ENCODE data around the gene GON4L.

- no peak for TF ChIP-seq CTCF (IDR thresholded peaks at IDR 0.05; ENCODE audit: low read depth, low read length, poor library complexity, severe bottlenecking)
- TF ChIP-seq EZH2phosphoT487 (IDR thresholded peaks at IDR 0.05; ENCODE audit: borderline replicate concordance, low read length) = no peak
Observed at GRCh38 chr1:155773221-155773620, 83.8 kb downstream of the GON4L start.
